Erythroblast (primary cell): ENCODE results near the gene TBC1D10B.

Experiments
- GATA1 ChIP-seq: IDR thresholded peaks from 2 replicates; pipeline ENCODE4 v1.6.1; 2011; ENCODE audit warnings: low read depth, mild to moderate bottlenecking, control low read depth, low read length, moderate library complexity
- POLR2A ChIP-seq: IDR thresholded peaks from 2 replicates; pipeline ENCODE4 v1.6.1; 2011; ENCODE audit warnings: mild to moderate bottlenecking, low read length

- peak; percentile 22 for TF ChIP-seq POLR2A
- TF ChIP-seq GATA1, result no peak
These were observed 12.0 kb upstream of the TBC1D10B start, which contains the start of gene SEPTIN1 for GRCh38 chr16:30382111-30382881.
